IMR-90 (cell line): ENCODE results near the gene MAGEF1.

Experiments used
- MAFK ChIP-seq: IDR thresholded peaks from 2 replicates; pipeline ENCODE4 v1.6.1; 2012; ENCODE audit warnings: low read depth, low read length, improper control_type of control experiment
- POLR2A ChIP-seq: IDR thresholded peaks from 2 replicates; pipeline ENCODE4 v1.6.1; 2012; ENCODE audit warnings: mild to moderate bottlenecking, low read depth, low read length
- RAD21 ChIP-seq: IDR thresholded peaks from 2 replicates; pipeline ENCODE4 v1.6.1; 2012; ENCODE audit warnings: low read length, improper control_type of control experiment
- RFX5 ChIP-seq: IDR thresholded peaks from 2 replicates; pipeline ENCODE4 v1.8.0; 2012; ENCODE audit warnings: low read depth, mild to moderate bottlenecking, low read length, moderate library complexity
- TF ChIP-seq, protein P1 (sequence below): conservative IDR thresholded peaks from 2 replicates; pipeline ENCODE4 v1.5.1; 2012; ENCODE audit warnings: mild to moderate bottlenecking, low read depth, low read length, improper control_type of control experiment
- TF ChIP-seq, protein P2 (sequence below): fragments of 150-350 bp; IDR thresholded peaks from 2 replicates; pipeline ENCODE4 v1.6.1; 2017; ENCODE audit warnings: mild to moderate bottlenecking, antibody characterized with exemption, low read length, low read depth

DNA sequence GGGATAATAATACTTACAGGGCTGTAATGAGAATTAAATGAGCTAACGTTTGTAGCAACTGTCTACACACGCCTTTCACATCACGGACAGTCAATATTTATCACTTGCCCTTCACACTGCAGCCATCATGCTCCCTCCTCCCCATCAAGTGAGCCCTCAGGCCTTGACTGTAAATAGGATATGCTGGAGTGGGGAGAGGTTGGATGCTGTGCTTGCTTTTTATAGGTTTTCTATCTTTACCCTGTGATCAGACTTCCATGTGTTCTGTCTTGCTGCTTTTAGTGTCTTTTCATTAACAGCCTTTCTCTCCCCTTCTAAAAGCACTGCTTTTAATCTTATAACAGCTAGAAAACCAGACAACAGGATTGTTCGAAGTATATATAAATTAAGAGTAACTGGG, 12.8 kb upstream of the MAGEF1 start:
- TF ChIP-seq, protein P1, sequence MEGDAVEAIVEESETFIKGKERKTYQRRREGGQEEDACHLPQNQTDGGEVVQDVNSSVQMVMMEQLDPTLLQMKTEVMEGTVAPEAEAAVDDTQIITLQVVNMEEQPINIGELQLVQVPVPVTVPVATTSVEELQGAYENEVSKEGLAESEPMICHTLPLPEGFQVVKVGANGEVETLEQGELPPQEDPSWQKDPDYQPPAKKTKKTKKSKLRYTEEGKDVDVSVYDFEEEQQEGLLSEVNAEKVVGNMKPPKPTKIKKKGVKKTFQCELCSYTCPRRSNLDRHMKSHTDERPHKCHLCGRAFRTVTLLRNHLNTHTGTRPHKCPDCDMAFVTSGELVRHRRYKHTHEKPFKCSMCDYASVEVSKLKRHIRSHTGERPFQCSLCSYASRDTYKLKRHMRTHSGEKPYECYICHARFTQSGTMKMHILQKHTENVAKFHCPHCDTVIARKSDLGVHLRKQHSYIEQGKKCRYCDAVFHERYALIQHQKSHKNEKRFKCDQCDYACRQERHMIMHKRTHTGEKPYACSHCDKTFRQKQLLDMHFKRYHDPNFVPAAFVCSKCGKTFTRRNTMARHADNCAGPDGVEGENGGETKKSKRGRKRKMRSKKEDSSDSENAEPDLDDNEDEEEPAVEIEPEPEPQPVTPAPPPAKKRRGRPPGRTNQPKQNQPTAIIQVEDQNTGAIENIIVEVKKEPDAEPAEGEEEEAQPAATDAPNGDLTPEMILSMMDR = no peak
- TF ChIP-seq RFX5 = no peak
- no peak for TF ChIP-seq RAD21
- no peak for TF ChIP-seq POLR2A
- no peak for TF ChIP-seq MAFK
- TF ChIP-seq, protein P2, sequence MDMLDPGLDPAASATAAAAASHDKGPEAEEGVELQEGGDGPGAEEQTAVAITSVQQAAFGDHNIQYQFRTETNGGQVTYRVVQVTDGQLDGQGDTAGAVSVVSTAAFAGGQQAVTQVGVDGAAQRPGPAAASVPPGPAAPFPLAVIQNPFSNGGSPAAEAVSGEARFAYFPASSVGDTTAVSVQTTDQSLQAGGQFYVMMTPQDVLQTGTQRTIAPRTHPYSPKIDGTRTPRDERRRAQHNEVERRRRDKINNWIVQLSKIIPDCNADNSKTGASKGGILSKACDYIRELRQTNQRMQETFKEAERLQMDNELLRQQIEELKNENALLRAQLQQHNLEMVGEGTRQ = no peak
